SK-N-SH (cell line): ENCODE measurements around the gene EEFSEC. TPM values are rescaled to one million over a fixed set of nuclear protein-coding genes. Genes with fewer than 3 reads are reported as not detected.

Experiments
- CTCF ChIA-PET: fragments of 300-600, 350-600 bp; formaldehyde crosslinking; extraction: SDS; loops from one replicate; lab custom pipeline; 2021; lab: Yijun Ruan, JAX
- POLR2A ChIA-PET: fragments of 350-600 bp; sonication (Branson Sonifier 250); formaldehyde crosslinking; extraction: SDS; loops from one replicate; lab custom pipeline; 2020; ENCODE audit warnings: antibody characterized with exemption, inconsistent platforms; lab: Yijun Ruan, JAX
- DNase-seq: peaks from one replicate; pipeline ENCODE4 v3.0.0; 2012
- H2AFZ ChIP-seq: fragments of 200-600 bp; sonication (generic); 2 replicates; pipeline ENCODE4 v1.8.1; 2016; ENCODE audit warnings: antibody characterized with exemption, mild to moderate bottlenecking, low read depth
- H3F3A ChIP-seq: fragments of 200-600 bp; sonication (generic); replicated peaks from 2 replicates; pipeline ENCODE3; 2016; ENCODE audit warnings: antibody characterized with exemption, mild to moderate bottlenecking; ENCODE audit not compliant: insufficient read depth
- H3K27ac ChIP-seq, 2 experiments: fragments of 200-500 bp in 1 of 2; fragments of 200-600 bp in 1 of 2; sonication (Bioruptor generic) in 1 of 2; sonication (generic), shearing (Covaris generic) in 1 of 2; 2 replicates each; pipeline versions ENCODE4 v1.5.1 to v1.6.1; 2014 to 2016; ENCODE audit warnings: low read depth in 2 of 2, inconsistent platforms in 1 of 2, low read length in 1 of 2, mild to moderate bottlenecking in 1 of 2, mixed read lengths in 1 of 2
- H3K27me3 ChIP-seq: fragments of 200-600 bp; sonication (generic), shearing (Covaris generic); 2 replicates; pipeline ENCODE4 v1.6.1; 2016; ENCODE audit warnings: mixed run types; ENCODE audit not compliant: insufficient read depth
- H3K36me3 ChIP-seq, 2 experiments: fragments of 200-500 bp in 1 of 2; fragments of 200-600 bp in 1 of 2; sonication (Bioruptor generic) in 1 of 2; sonication (generic) in 1 of 2; replicated peaks in 1 of 2; 2 replicates each; pipeline versions ENCODE3 to v1.5.1; 2014 to 2016; ENCODE audit warnings: low read length in 1 of 2, mild to moderate bottlenecking in 1 of 2; ENCODE audit not compliant: insufficient read depth in 2 of 2, control insufficient read depth in 1 of 2
- H3K4me1 ChIP-seq, 2 experiments: fragments of 200-500 bp in 1 of 2; fragments of 200-600 bp in 1 of 2; sonication (Bioruptor generic) in 1 of 2; sonication (generic), shearing (Covaris generic) in 1 of 2; 2 replicates each; pipeline versions ENCODE4 v1.5.1 to v1.6.1; 2014 to 2016; ENCODE audit warnings: low read depth in 1 of 2, low read length in 1 of 2, mixed run types in 1 of 2; ENCODE audit not compliant: insufficient read depth in 2 of 2, control insufficient read depth in 1 of 2
- H3K4me2 ChIP-seq: fragments of 200-600 bp; sonication (generic), shearing (Covaris generic); 2 replicates; pipeline ENCODE4 v1.6.1; 2017; ENCODE audit warnings: mixed run types
- H3K4me3 ChIP-seq, 2 experiments: fragments of 200-500 bp in 1 of 2; fragments of 200-600 bp in 1 of 2; sonication (Bioruptor generic) in 1 of 2; sonication (generic), shearing (Covaris generic) in 1 of 2; 2 replicates each; pipeline versions ENCODE4 v1.5.1 to v1.8.1; 2014 to 2016; ENCODE audit warnings: low read depth in 2 of 2, inconsistent platforms in 1 of 2, low read length in 1 of 2, mild to moderate bottlenecking in 1 of 2, mixed read lengths in 1 of 2, moderate library complexity in 1 of 2
- H3K79me2 ChIP-seq: fragments of 200-600 bp; sonication (generic); 2 replicates; pipeline ENCODE4 v1.8.1; 2017; ENCODE audit warnings: mild to moderate bottlenecking; ENCODE audit not compliant: insufficient read depth
- H3K9ac ChIP-seq: fragments of 200-600 bp; sonication (generic); 2 replicates; pipeline ENCODE4 v1.6.1; 2017; ENCODE audit warnings: mixed run types
- H3K9me2 ChIP-seq: fragments of 200-600 bp; sonication (generic); 2 replicates; pipeline ENCODE4 v1.6.1; 2017; ENCODE audit warnings: mixed run types
- H3K9me3 ChIP-seq: fragments of 200-600 bp; sonication (generic); 2 replicates; pipeline ENCODE4 v1.6.1; 2017; ENCODE audit warnings: mixed run types, mild to moderate bottlenecking, moderate library complexity
- H4K20me1 ChIP-seq: fragments of 200-600 bp; sonication (generic); 2 replicates; pipeline ENCODE4 v1.6.1; 2017; ENCODE audit warnings: mild to moderate bottlenecking, mixed run types; ENCODE audit not compliant: insufficient read depth
- CHD2 ChIP-seq: fragments of 150-350 bp; IDR thresholded peaks from 2 replicates; pipeline ENCODE4 v1.6.1; 2018; ENCODE audit warnings: low read length; ENCODE audit not compliant: partially characterized antibody
- ELF1 ChIP-seq: IDR thresholded peaks from 2 replicates; pipeline ENCODE4 v1.4.0; 2012
- EP300 ChIP-seq, 2 experiments: IDR thresholded peaks; 2 replicates each; pipeline versions ENCODE4 v1.4.0 to v1.6.1; 2012; ENCODE audit warnings: borderline replicate concordance in 1 of 2, low read depth in 1 of 2, low read length in 1 of 2
- FOSL2 ChIP-seq: IDR thresholded peaks from 2 replicates; pipeline ENCODE4 v1.4.0; 2012; ENCODE audit warnings: low read depth, mild to moderate bottlenecking, moderate library complexity, borderline replicate concordance
- FOXJ3 ChIP-seq: sonication (generic); formaldehyde crosslinking; IDR thresholded peaks from 2 replicates; pipeline ENCODE4 v1.5.1; 2020; ENCODE audit warnings: mild to moderate bottlenecking, missing genetic modification reagents
- FOXM1 ChIP-seq: IDR thresholded peaks from 2 replicates; pipeline ENCODE4 v1.4.0; 2012; ENCODE audit warnings: low read depth, mild to moderate bottlenecking
- GABPA ChIP-seq: IDR thresholded peaks from 2 replicates; pipeline ENCODE4 v1.4.0; 2012; ENCODE audit warnings: low read depth, mild to moderate bottlenecking
- GATA2 ChIP-seq: sonication (generic); formaldehyde crosslinking; IDR thresholded peaks from 2 replicates; pipeline ENCODE4 v1.5.0; 2020; ENCODE audit warnings: mild to moderate bottlenecking, missing genetic modification reagents
- MAX ChIP-seq: IDR thresholded peaks from 2 replicates; pipeline ENCODE4 v1.4.0; 2012; ENCODE audit warnings: low read depth
- NFIC ChIP-seq: IDR thresholded peaks from 2 replicates; pipeline ENCODE4 v1.4.0; 2012; ENCODE audit warnings: borderline replicate concordance
- NRF1 ChIP-seq: IDR thresholded peaks from 2 replicates; pipeline ENCODE4 v1.6.1; 2012; ENCODE audit warnings: low read depth, mild to moderate bottlenecking, low read length
- PBX3 ChIP-seq: IDR thresholded peaks from 2 replicates; pipeline ENCODE4; 2012
- POLR2AphosphoS5 ChIP-seq: IDR thresholded peaks from 2 replicates; pipeline ENCODE4 v1.6.1; 2012; ENCODE audit warnings: low read depth, low read length
- RAD21 ChIP-seq: IDR thresholded peaks from 2 replicates; pipeline ENCODE4 v1.6.1; 2012; ENCODE audit warnings: mild to moderate bottlenecking, low read length
- RCOR1 ChIP-seq: fragments of 150-350 bp; IDR thresholded peaks from 2 replicates; pipeline ENCODE4 v1.6.1; 2017; ENCODE audit warnings: antibody characterized with exemption, low read length
- RFX5 ChIP-seq: IDR thresholded peaks from 2 replicates; pipeline ENCODE4 v1.6.1; 2012; ENCODE audit warnings: mild to moderate bottlenecking, improper control_type of control experiment, low read length
- RXRA ChIP-seq: IDR thresholded peaks from 2 replicates; pipeline ENCODE4 v1.4.0; 2012; ENCODE audit warnings: low read depth, mild to moderate bottlenecking, borderline replicate concordance
- SIN3A ChIP-seq: IDR thresholded peaks from 2 replicates; pipeline ENCODE4 v1.6.1; 2012; ENCODE audit warnings: low read depth, mild to moderate bottlenecking, low read length, moderate library complexity, borderline replicate concordance
- TAF1 ChIP-seq: IDR thresholded peaks from 2 replicates; pipeline ENCODE4 v1.6.1; 2012; ENCODE audit warnings: low read depth, mild to moderate bottlenecking, low read length, moderate library complexity, borderline replicate concordance
- TCF12 ChIP-seq: IDR thresholded peaks from 2 replicates; pipeline ENCODE4 v1.4.0; 2012
- TEAD4 ChIP-seq: IDR thresholded peaks from 2 replicates; pipeline ENCODE4 v1.4.0; 2012; ENCODE audit warnings: mild to moderate bottlenecking, borderline replicate concordance; ENCODE audit not compliant: insufficient read depth
- USF2 ChIP-seq: fragments of 150-350 bp; IDR thresholded peaks from 2 replicates; pipeline ENCODE4 v1.6.1; 2017; ENCODE audit warnings: antibody characterized with exemption, low read length, low read depth, borderline replicate concordance
- WGBS: methylation state at CpG from one replicate; pipeline ENCODE4 v1.1.6; 2017; ENCODE audit warnings: low lambda C conversion rate; 5-methylcytosine and 5-hydroxymethylcytosine counted together
- polyA plus RNA-seq, 3 experiments: library from polyadenylated mRNA; depleted of rRNA; stranded (reverse); fragments of >200 nt; gene quantifications; 2 replicates each; pipeline ENCODE4 v1.2.3, GENCODE V29; 2012

Gene EEFSEC
- polyA plus RNA-seq, 1 of the 3 experiments (the other 2 are of a cell fraction), result 12.4 TPM

GRCh38 chr3:128353361-128353965, 200.2 kb downstream of the EEFSEC start:
- WGBS, result 80% methylated on average over 6 of the region's 8 CpGs

GRCh38 chr3:128353991-128354687, 200.9 kb downstream of the EEFSEC start:
- Histone ChIP-seq H3K27me3 (no peaks in the 10 kb centered on the region), H3K36me3 (no peaks in the 10 kb centered on the region), H3F3A (no peaks in the 10 kb centered on the region), H4K20me1 (no peaks in the 10 kb centered on the region), H3K9me2 (no peaks in the 10 kb centered on the region), H3K4me2 (no peak overlapping the region), H3K27ac (peak overlapping the region in 1 of 2 experiments; percentile 60; a peak in 2 of 4 replicates), H2AFZ (no peak overlapping the region), H3K4me1 (peaks cover 0 to 51% of the 10 kb centered on the region in 2 experiments; a peak in 2 of 4 replicates), H3K4me3 (no peak overlapping the region), H3K79me2 (no peaks in the 10 kb centered on the region), H3K9ac (no peak overlapping the region), H3K9me3 (no peaks in the 10 kb centered on the region)
- POLR2A ChIA-PET, result no interaction called here
- DNase-seq, result no peak
- WGBS, result 79% methylated on average over 10 of the region's 10 CpGs
- CTCF ChIA-PET, result interaction anchor here (1.4 kb wide), 1 partner anchor 46 kb away, joined by 3 read pairs; no protein-coding TSS in a partner anchor
- no peak for TF ChIP-seq USF2
- no peak for TF ChIP-seq RFX5
- TF ChIP-seq TAF1, result no peak
- no peak for TF ChIP-seq FOXM1
- TF ChIP-seq POLR2AphosphoS5, result no peak
- no peak for TF ChIP-seq TCF12
- no peak for TF ChIP-seq RXRA
- no peak for TF ChIP-seq NRF1

More at GRCh38 chr3:128353361-128353965, 200.2 kb downstream of the EEFSEC start:
- Histone ChIP-seq H2AFZ (no peak overlapping the region), H3K9ac (no peak overlapping the region), H3K4me1 (peaks cover 0 to 58% of the 10 kb centered on the region in 2 experiments; a peak in 2 of 4 replicates), H3K9me3 (no peaks in the 10 kb centered on the region), H3K9me2 (no peaks in the 10 kb centered on the region), H3K4me3 (no peak overlapping the region), H3F3A (no peaks in the 10 kb centered on the region), H3K27ac (peak overlapping the region in 1 of 2 experiments; percentile 60; a peak in 1 of 4 replicates), H4K20me1 (no peaks in the 10 kb centered on the region), H3K27me3 (no peaks in the 10 kb centered on the region), H3K79me2 (no peaks in the 10 kb centered on the region), H3K4me2 (no peak overlapping the region), H3K36me3 (no peaks in the 10 kb centered on the region)
- TF ChIP-seq RAD21, result no peak
- no peak for TF ChIP-seq RCOR1
- TF ChIP-seq TEAD4, result no peak
- TF ChIP-seq NFIC, result no peak
- no peak for TF ChIP-seq GATA2 (CRISPR knock-in tag)
- TF ChIP-seq RXRA, result no peak
- no peak for TF ChIP-seq POLR2AphosphoS5
- no peak for TF ChIP-seq CHD2
- no peak for TF ChIP-seq GABPA
- TF ChIP-seq FOSL2, result no peak
- no peak for TF ChIP-seq EP300 (IDR thresholded peaks at IDR 0.05; ENCODE audit: borderline replicate concordance in 1 of 2, low read depth in 1 of 2, low read length in 1 of 2)
- no peak for TF ChIP-seq MAX
- no peak for TF ChIP-seq RFX5
- TF ChIP-seq USF2, result no peak
- no peak for TF ChIP-seq FOXJ3
- no peak for TF ChIP-seq PBX3
- no peak for TF ChIP-seq ELF1
- no peak for TF ChIP-seq SIN3A
- POLR2A ChIA-PET, result no interaction called here
- CTCF ChIA-PET, result no interaction called here
- DNase-seq, result no peak
